Endothelial cell of umbilical vein (primary cell): ENCODE data around the gene POLR2E. TPM values are rescaled to one million over a fixed set of nuclear protein-coding genes. Genes with fewer than 3 reads are reported as not detected.

Source experiments
- BruUV-seq: library from RNA; stranded (reverse); fragments of 400-500 nt; replicated peaks from 2 replicates; lab custom pipeline; 2021; lab: Mats Ljungman, UMichigan
- CTCF ChIA-PET: fragments of 300-600, 350-600 bp; sonication (Branson Sonifier 250); formaldehyde crosslinking; loops from one replicate; lab custom pipeline; 2021; ENCODE audit warnings: antibody characterized with exemption, inconsistent platforms; lab: Charles Lee
- POLR2A ChIA-PET: fragments of 300-600, 350-600 bp; sonication (Branson Sonifier 250); formaldehyde crosslinking; loops from one replicate; lab custom pipeline; 2021; ENCODE audit warnings: antibody characterized with exemption, inconsistent platforms; lab: Charles Lee
- DNase-seq: peaks from one replicate; pipeline ENCODE4 v3.0.0-alpha.2; 2011; ENCODE audit warnings: low read depth, low spot score
- FAIRE-seq: peaks from 2 replicates; lab custom pipeline; 2011; peaks lifted over from hg19 to GRCh38; lab: Jason Lieb, UNC
- H2AFZ ChIP-seq: 2 replicates; pipeline ENCODE4 v1.6.0; 2012; ENCODE audit warnings: low read depth, low read length, control low read depth, inconsistent platforms
- H3K27ac ChIP-seq: 2 replicates; pipeline ENCODE4 v1.5.1; 2011; ENCODE audit warnings: low read depth, mild to moderate bottlenecking, control low read depth, low read length, moderate library complexity; ENCODE audit not compliant: insufficient read depth
- H3K27me3 ChIP-seq, 2 experiments: 2 replicates each; pipeline versions ENCODE4 v1.6.0 to v1.6.1; 2011; ENCODE audit warnings: low read length in 2 of 2, mixed read lengths in 1 of 2; ENCODE audit not compliant: control insufficient read depth in 2 of 2, insufficient read depth in 2 of 2
- H3K36me3 ChIP-seq, 2 experiments: 2 replicates in 1 of 2; 3 replicates in 1 of 2; pipeline ENCODE4 v1.5.1; 2011; ENCODE audit warnings: low read length in 2 of 2, mild to moderate bottlenecking in 1 of 2, moderate library complexity in 1 of 2; ENCODE audit not compliant: control insufficient read depth in 2 of 2, insufficient read depth in 2 of 2; ENCODE audit errors: extremely low read depth in 1 of 2
- H3K4me1 ChIP-seq: 3 replicates; pipeline ENCODE4 v1.5.1; 2011; ENCODE audit warnings: mild to moderate bottlenecking, low read length; ENCODE audit not compliant: control insufficient read depth, insufficient read depth; ENCODE audit errors: extremely low read depth
- H3K4me2 ChIP-seq: 2 replicates; pipeline ENCODE4 v1.6.1; 2011; ENCODE audit warnings: low read length, control low read depth, mixed read lengths; ENCODE audit not compliant: insufficient read depth
- H3K4me3 ChIP-seq, 3 experiments: fragments of 200-600 bp in 1 of 3; sonication (generic), shearing (Covaris generic) in 1 of 3; replicated peaks in 1 of 3; 2 replicates each; pipeline ENCODE4 v1.5.1; 2011 to 2016; ENCODE audit warnings: control low read depth in 3 of 3, low read length in 3 of 3, mild to moderate bottlenecking in 2 of 3, inconsistent platforms in 1 of 3, low read depth in 1 of 3, moderate library complexity in 1 of 3; ENCODE audit not compliant: insufficient read depth in 1 of 3
- H3K79me2 ChIP-seq: 2 replicates; pipeline ENCODE4 v1.6.0; 2012; ENCODE audit warnings: low read length, inconsistent platforms; ENCODE audit not compliant: control insufficient read depth, insufficient read depth
- H3K9ac ChIP-seq: replicated peaks from 2 replicates; pipeline ENCODE3; 2011; ENCODE audit warnings: low read length, control low read depth; ENCODE audit not compliant: insufficient read depth; ENCODE audit errors: extremely low read depth
- H3K9me1 ChIP-seq: replicated peaks from 3 replicates; pipeline ENCODE4 v1.6.0; 2011; ENCODE audit warnings: mild to moderate bottlenecking, low read length; ENCODE audit not compliant: control insufficient read depth, insufficient read depth; ENCODE audit errors: extremely low read depth
- H3K9me3 ChIP-seq: replicated peaks from 2 replicates; pipeline ENCODE4 v1.5.1; 2012; ENCODE audit warnings: low read length, inconsistent platforms; ENCODE audit not compliant: control insufficient read depth, insufficient read depth
- H4K20me1 ChIP-seq: replicated peaks from 2 replicates; pipeline ENCODE3; 2011; ENCODE audit warnings: mild to moderate bottlenecking, low read length; ENCODE audit not compliant: control insufficient read depth, insufficient read depth; ENCODE audit errors: extremely low read depth
- CTCF ChIP-seq, 2 donors: IDR thresholded peaks; 1 replicate in 1 of 2; 2 replicates in 1 of 2; pipeline ENCODE4 v1.5.1; 2011; ENCODE audit warnings: low read length in 2 of 2, mild to moderate bottlenecking in 2 of 2, moderate library complexity in 2 of 2, control low read depth in 1 of 2, inconsistent platforms in 1 of 2, low read depth in 1 of 2; ENCODE audit not compliant: insufficient read depth in 1 of 2; ENCODE audit errors: extremely low read depth in 1 of 2
- EZH2 ChIP-seq: IDR thresholded peaks from 2 replicates; pipeline ENCODE4 v1.6.1; 2012; ENCODE audit warnings: borderline replicate concordance, low read depth, mild to moderate bottlenecking, moderate library complexity, low read length, inconsistent platforms; ENCODE audit not compliant: severe bottlenecking
- FOS ChIP-seq: IDR thresholded peaks from 2 replicates; pipeline ENCODE4 v1.6.1; 2011; ENCODE audit warnings: mild to moderate bottlenecking, low read length, moderate library complexity, borderline replicate concordance; ENCODE audit not compliant: insufficient read depth
- GATA2 ChIP-seq: IDR thresholded peaks from 2 replicates; pipeline ENCODE4 v1.7.0; 2011; ENCODE audit warnings: low read depth, mild to moderate bottlenecking, moderate library complexity, mixed read lengths, low read length; ENCODE audit not compliant: insufficient read length, insufficient read depth
- JUN ChIP-seq: IDR thresholded peaks from 2 replicates; pipeline ENCODE4 v1.6.1; 2011; ENCODE audit warnings: borderline replicate concordance, low read depth; ENCODE audit not compliant: insufficient read length, insufficient read depth
- MAX ChIP-seq: IDR thresholded peaks from 2 replicates; pipeline ENCODE4 v1.6.1; 2011; ENCODE audit not compliant: insufficient read depth, insufficient read length
- MYC ChIP-seq: IDR thresholded peaks from one replicate; pipeline ENCODE4 v1.6.1; 2011; ENCODE audit warnings: mild to moderate bottlenecking, low read depth, low read length
- POLR2A ChIP-seq: IDR thresholded peaks from 2 replicates; pipeline ENCODE4 v1.6.1; 2012; ENCODE audit warnings: low read depth, mild to moderate bottlenecking, control low read depth, low read length
- POLR2AphosphoS5 ChIP-seq: IDR thresholded peaks from 2 replicates; pipeline ENCODE4 v1.6.1; 2012; ENCODE audit warnings: low read depth, mild to moderate bottlenecking, control low read depth, low read length, moderate library complexity; ENCODE audit not compliant: insufficient read depth
- dilution Hi-C: fragments of 300-500 bp; cut with MboI; formaldehyde crosslinking; loops from one replicate; pipeline ENCODE4 v1.15.0; 2019; ENCODE audit warnings: low sequenced_read_pairs; ENCODE audit not compliant: extremely low pct_ligation_motif_present
- intact Hi-C: fragments of 100-400 bp; cut with micrococcal nuclease; formaldehyde crosslinking; loops from one replicate; pipeline ENCODE4 v1.10.0; 2022
- polyA plus RNA-seq, 4 experiments: library from polyadenylated mRNA; depleted of rRNA in 3 of 4; stranded (reverse) in 3 of 4; unstranded in 1 of 4; fragments of >200 nt; gene quantifications; 2 replicates each; pipeline versions ENCODE4 v1.2.1 to v1.2.3, GENCODE V29; 2011 to 2012; ENCODE audit warnings: missing spikeins in 1 of 4
- total RNA-seq: library from RNA; stranded (reverse); gene quantifications from 2 replicates; pipeline ENCODE4 v1.2.3, GENCODE V29; 2021

Gene POLR2E
- total and polyA plus RNA-seq, 2 donors (not counting 3 experiments of a cell fraction or from before 2014, with no cell fraction given): 272 to 344 TPM

- BruUV-seq: no TSS peak
- H3K79me2 ChIP-seq: no peaks in the 10 kb centered on the region
- H3K27ac ChIP-seq: no peak overlapping the region
- no peaks in the 10 kb centered on the region for H3K9me1 ChIP-seq
- no peak overlapping the region for H3K4me2 ChIP-seq
- TF ChIP-seq JUN (no peak), MAX (no peak), CTCF (IDR thresholded peaks at IDR 0.05; ENCODE audit: extremely low read depth in 1 of 2, insufficient read depth in 1 of 2, low read depth in 1 of 2, low read length in 2 of 2) (no peak), POLR2A (no peak), MYC (no peak), POLR2AphosphoS5 (no peak), EZH2 (no peak), GATA2 (no peak), FOS (no peak)
- intact Hi-C loops: loop anchor here (1.0 to 5.0 kb wide), 3 partner anchors 9 to 127 kb away; partner anchors contain the start of gene ATP5F1D
- peaks cover 10 to 47% of the 10 kb centered on the region in 2 experiments for H3K36me3 ChIP-seq
- peaks cover 5% of the 10 kb centered on the region for H3K4me1 ChIP-seq
- dilution Hi-C loops: no loop called here
- FAIRE-seq: no peak
- ChIA-PET POLR2A (no interaction called here), CTCF (interaction anchor here (0.6 to 4.4 kb wide), 33 partner anchors 10 to 155 kb away, joined by 3 to 80 read pairs (median 7); partner anchors contain the start of genes ARHGAP45, ATP5F1D, CIRBP and GPX4)
- H3K4me3 ChIP-seq: no peak overlapping the region
- no peaks in the 10 kb centered on the region for H3K9me3 ChIP-seq
- no peak overlapping the region for H2AFZ ChIP-seq
- DNase-seq: no peak
- H3K27me3 ChIP-seq: no peaks in the 10 kb centered on the region
- H4K20me1 ChIP-seq: no peaks in the 10 kb centered on the region
- no peak overlapping the region for H3K9ac ChIP-seq
Measured at GRCh38 chr19:1113986-1114483, 18.9 kb upstream of the POLR2E start.
